GM19372 (cell line): ENCODE results near the gene INPP5D.

Source experiments
- ATAC-seq: cut with Tn5 transposase; IDR thresholded peaks from one replicate; pipeline ENCODE4 v1.9.1; 2021; ENCODE audit warnings: mild to moderate bottlenecking, low read depth, moderate library complexity; ENCODE audit not compliant: unreplicated experiment

Gene INPP5D

GRCh38 chr2:233031556-233032500 is 28.3 kb upstream of the INPP5D start:
- ATAC-seq = no peak

- no peak for ATAC-seq
These were observed 27.4 kb upstream of the INPP5D start, which contains the start of gene NEU2 for GRCh38 chr2:233032551-233033320. Gene NEU2, plus strand, starts transcription at chr2:233032672. Its CDS starts 0 bp downstream, at chr2:233032672.

GRCh38 chr2:233033672-233034071 is 26.5 kb upstream of the INPP5D start:
- ATAC-seq = no peak

- no peak for ATAC-seq
These were observed 25.9 kb upstream of the INPP5D start for GRCh38 chr2:233034091-233034882.

GRCh38 chr2:233035426-233036161 is 24.5 kb upstream of the INPP5D start:
- no peak for ATAC-seq

- no peak for ATAC-seq
These were observed 23.8 kb upstream of the INPP5D start for GRCh38 chr2:233036162-233036838.

- no peak for ATAC-seq
These were observed 23.1 kb upstream of the INPP5D start for GRCh38 chr2:233037078-233037477.

GRCh38 chr2:233039212-233039845 is 20.8 kb upstream of the INPP5D start:
- ATAC-seq = no peak

- ATAC-seq = no peak
These were observed 20.2 kb upstream of the INPP5D start for GRCh38 chr2:233039846-233040530.

- ATAC-seq = no peak
These were observed 19.6 kb upstream of the INPP5D start for GRCh38 chr2:233040571-233040970.

- ATAC-seq = no peak
These were observed 18.3 kb upstream of the INPP5D start for GRCh38 chr2:233041722-233042323.

- no peak for ATAC-seq
These were observed 17.6 kb upstream of the INPP5D start for GRCh38 chr2:233042549-233042948.

GRCh38 chr2:233044974-233045605 is 15.1 kb upstream of the INPP5D start:
- no peak for ATAC-seq

- no peak for ATAC-seq
These were observed 12.9 kb upstream of the INPP5D start for GRCh38 chr2:233047206-233047605.

GRCh38 chr2:233047667-233048066 is 12.5 kb upstream of the INPP5D start:
- no peak for ATAC-seq

- no peak for ATAC-seq
These were observed 11.5 kb upstream of the INPP5D start for GRCh38 chr2:233048569-233049193.

GRCh38 chr2:233049194-233049761 is 10.9 kb upstream of the INPP5D start:
- ATAC-seq = no peak
